PFSK-1 (cell line): ENCODE data around the gene WDR4.

ENCODE experiments used
- FOXP2 ChIP-seq: optimal IDR thresholded peaks from 2 replicates; pipeline ENCODE3; 2011; ENCODE audit warnings: borderline replicate concordance, control low read depth, inconsistent platforms; ENCODE audit not compliant: insufficient read depth; ENCODE audit errors: extremely low read length, extremely low read depth
- POLR2AphosphoS5 ChIP-seq: IDR thresholded peaks from 2 replicates; pipeline ENCODE4 v1.6.1; 2012; ENCODE audit warnings: low read depth, mild to moderate bottlenecking, control low read depth, low read length, moderate library complexity
- SIN3A ChIP-seq: IDR thresholded peaks from 2 replicates; pipeline ENCODE4 v1.6.1; 2012; ENCODE audit warnings: mild to moderate bottlenecking, low read length, moderate library complexity, borderline replicate concordance; ENCODE audit not compliant: insufficient read depth
- TAF1 ChIP-seq: IDR thresholded peaks from 2 replicates; pipeline ENCODE4 v1.6.1; 2012; ENCODE audit warnings: low read length, control low read depth, borderline replicate concordance; ENCODE audit not compliant: insufficient read depth
- TF ChIP-seq, protein P1 (sequence below), 2 experiments: IDR thresholded peaks; 2 replicates each; pipeline versions ENCODE4 v1.6.1 to v1.8.0; 2011 to 2012; ENCODE audit warnings: low read depth in 2 of 2, low read length in 2 of 2, control low read depth in 1 of 2, inconsistent platforms in 1 of 2, mild to moderate bottlenecking in 1 of 2, moderate library complexity in 1 of 2; ENCODE audit not compliant: insufficient read depth in 1 of 2

DNA sequence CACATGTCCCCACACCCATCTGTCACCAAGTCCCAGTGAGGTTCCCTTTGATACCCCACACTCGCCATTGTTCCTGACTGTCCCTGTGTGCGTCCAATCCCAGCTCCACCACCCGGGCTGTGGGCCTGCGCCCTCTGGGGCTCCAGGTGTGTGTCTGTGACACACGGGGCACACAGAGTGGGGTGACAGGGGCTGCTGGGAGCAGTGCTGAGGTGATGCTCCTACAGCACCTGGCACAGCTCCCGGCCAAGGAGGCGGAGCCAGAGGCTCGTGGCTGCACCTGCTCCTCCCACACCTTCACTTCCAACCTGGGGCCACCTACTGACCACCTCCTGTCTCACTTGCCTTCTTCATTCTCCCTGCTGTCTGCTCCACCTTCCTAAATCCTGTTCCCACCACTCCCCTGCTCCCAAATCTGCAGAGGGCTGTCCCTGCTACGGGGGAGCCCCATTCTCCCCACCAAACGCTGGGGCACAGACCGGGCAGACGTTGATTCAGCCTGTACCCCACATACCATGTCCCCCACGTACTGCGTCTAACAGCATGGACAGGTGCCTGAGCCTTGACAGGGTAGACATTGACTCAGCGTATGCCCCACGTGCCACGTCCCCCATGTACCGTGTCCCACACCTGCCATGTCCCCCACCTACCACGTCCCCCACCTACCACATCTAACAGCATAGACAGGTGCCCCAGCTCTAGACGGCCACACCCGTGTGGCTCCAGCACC, 16.4 kb downstream of the WDR4 start:
- TF ChIP-seq, protein P1, sequence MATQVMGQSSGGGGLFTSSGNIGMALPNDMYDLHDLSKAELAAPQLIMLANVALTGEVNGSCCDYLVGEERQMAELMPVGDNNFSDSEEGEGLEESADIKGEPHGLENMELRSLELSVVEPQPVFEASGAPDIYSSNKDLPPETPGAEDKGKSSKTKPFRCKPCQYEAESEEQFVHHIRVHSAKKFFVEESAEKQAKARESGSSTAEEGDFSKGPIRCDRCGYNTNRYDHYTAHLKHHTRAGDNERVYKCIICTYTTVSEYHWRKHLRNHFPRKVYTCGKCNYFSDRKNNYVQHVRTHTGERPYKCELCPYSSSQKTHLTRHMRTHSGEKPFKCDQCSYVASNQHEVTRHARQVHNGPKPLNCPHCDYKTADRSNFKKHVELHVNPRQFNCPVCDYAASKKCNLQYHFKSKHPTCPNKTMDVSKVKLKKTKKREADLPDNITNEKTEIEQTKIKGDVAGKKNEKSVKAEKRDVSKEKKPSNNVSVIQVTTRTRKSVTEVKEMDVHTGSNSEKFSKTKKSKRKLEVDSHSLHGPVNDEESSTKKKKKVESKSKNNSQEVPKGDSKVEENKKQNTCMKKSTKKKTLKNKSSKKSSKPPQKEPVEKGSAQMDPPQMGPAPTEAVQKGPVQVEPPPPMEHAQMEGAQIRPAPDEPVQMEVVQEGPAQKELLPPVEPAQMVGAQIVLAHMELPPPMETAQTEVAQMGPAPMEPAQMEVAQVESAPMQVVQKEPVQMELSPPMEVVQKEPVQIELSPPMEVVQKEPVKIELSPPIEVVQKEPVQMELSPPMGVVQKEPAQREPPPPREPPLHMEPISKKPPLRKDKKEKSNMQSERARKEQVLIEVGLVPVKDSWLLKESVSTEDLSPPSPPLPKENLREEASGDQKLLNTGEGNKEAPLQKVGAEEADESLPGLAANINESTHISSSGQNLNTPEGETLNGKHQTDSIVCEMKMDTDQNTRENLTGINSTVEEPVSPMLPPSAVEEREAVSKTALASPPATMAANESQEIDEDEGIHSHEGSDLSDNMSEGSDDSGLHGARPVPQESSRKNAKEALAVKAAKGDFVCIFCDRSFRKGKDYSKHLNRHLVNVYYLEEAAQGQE (IDR thresholded peaks at IDR 0.05; ENCODE audit: insufficient read depth in 1 of 2, low read depth in 2 of 2, low read length in 2 of 2) = no peak
- TF ChIP-seq POLR2AphosphoS5 (no peak), TAF1 (no peak), SIN3A (no peak), FOXP2 (no peak)
